Effector memory CD4-positive, alpha-beta T cell (primary cell): ENCODE results near the gene SLC6A19.

Experiments used
- DNase-seq, 3 donors: peaks; one replicate each; pipeline ENCODE4 v3.0.0-alpha.2; 2020
- H3K27ac ChIP-seq: 2 replicates; pipeline ENCODE4 v1.7.0; 2013; ENCODE audit warnings: mild to moderate bottlenecking, low read length, moderate library complexity; ENCODE audit not compliant: insufficient read depth, poor library complexity, severe bottlenecking
- H3K27me3 ChIP-seq: replicated peaks from 2 replicates; pipeline ENCODE4 v1.7.0; 2013; ENCODE audit warnings: mild to moderate bottlenecking, low read length; ENCODE audit not compliant: insufficient read depth, control insufficient read depth, poor library complexity, severe bottlenecking
- H3K36me3 ChIP-seq: 2 replicates; pipeline ENCODE4 v1.7.0; 2013; ENCODE audit warnings: mild to moderate bottlenecking, low read length, moderate library complexity; ENCODE audit not compliant: control insufficient read depth, insufficient read depth
- H3K4me1 ChIP-seq: 2 replicates; pipeline ENCODE4 v1.7.0; 2013; ENCODE audit warnings: low read length, mild to moderate bottlenecking; ENCODE audit not compliant: control insufficient read depth, insufficient read depth, poor library complexity, severe bottlenecking
- H3K4me3 ChIP-seq: 2 replicates; pipeline ENCODE4 v1.7.0; 2013; ENCODE audit warnings: low read length, low read depth, mild to moderate bottlenecking; ENCODE audit not compliant: insufficient read depth, poor library complexity, severe bottlenecking
- H3K9me3 ChIP-seq: 2 replicates; pipeline ENCODE4 v1.7.0; 2013; ENCODE audit warnings: mild to moderate bottlenecking, low read length, moderate library complexity; ENCODE audit not compliant: control insufficient read depth

Gene SLC6A19

GRCh38 chr5:1203968-1204692 is 2.7 kb downstream of the SLC6A19 start:
- H3K4me1 ChIP-seq, result no peaks in the 10 kb centered on the region
- no peak for DNase-seq
- H3K27me3 ChIP-seq, result no peaks in the 10 kb centered on the region
- H3K9me3 ChIP-seq, result no peaks in the 10 kb centered on the region
- H3K36me3 ChIP-seq, result no peaks in the 10 kb centered on the region
- no peak overlapping the region for H3K27ac ChIP-seq
- H3K4me3 ChIP-seq, result no peak overlapping the region

GRCh38 chr5:1204693-1205242 is 3.4 kb downstream of the SLC6A19 start:
- H3K36me3 ChIP-seq, result no peaks in the 10 kb centered on the region
- no peaks in the 10 kb centered on the region for H3K4me1 ChIP-seq

GRCh38 chr5:1205255-1206180 is 4.1 kb downstream of the SLC6A19 start:
- H3K4me1 ChIP-seq, result no peaks in the 10 kb centered on the region
- H3K27ac ChIP-seq, result no peak overlapping the region
- no peaks in the 10 kb centered on the region for H3K9me3 ChIP-seq
- no peaks in the 10 kb centered on the region for H3K27me3 ChIP-seq
- H3K4me3 ChIP-seq, result no peak overlapping the region
- H3K36me3 ChIP-seq, result no peaks in the 10 kb centered on the region
- DNase-seq, result no peak

More at GRCh38 chr5:1204693-1205242, 3.4 kb downstream of the SLC6A19 start:
- Histone ChIP-seq H3K4me3 (no peak overlapping the region), H3K27me3 (no peaks in the 10 kb centered on the region), H3K9me3 (no peaks in the 10 kb centered on the region), H3K27ac (no peak overlapping the region)
- no peak for DNase-seq

GRCh38 chr5:1206521-1207412 is 5.4 kb downstream of the SLC6A19 start:
- Histone ChIP-seq H3K27ac (no peak overlapping the region), H3K27me3 (no peaks in the 10 kb centered on the region), H3K4me3 (no peak overlapping the region), H3K4me1 (no peaks in the 10 kb centered on the region), H3K36me3 (no peaks in the 10 kb centered on the region), H3K9me3 (no peaks in the 10 kb centered on the region)
- DNase-seq, result no peak

- Histone ChIP-seq H3K9me3 (no peaks in the 10 kb centered on the region), H3K4me1 (no peaks in the 10 kb centered on the region), H3K36me3 (no peaks in the 10 kb centered on the region), H3K27me3 (no peaks in the 10 kb centered on the region), H3K4me3 (no peak overlapping the region), H3K27ac (no peak overlapping the region)
- DNase-seq, result no peak
Measured at GRCh38 chr5:1207555-1207954, 6.2 kb downstream of the SLC6A19 start.

- Histone ChIP-seq H3K4me1 (no peaks in the 10 kb centered on the region), H3K9me3 (no peaks in the 10 kb centered on the region), H3K27ac (no peak overlapping the region), H3K36me3 (no peaks in the 10 kb centered on the region), H3K27me3 (no peaks in the 10 kb centered on the region), H3K4me3 (no peak overlapping the region)
- no peak for DNase-seq
Measured at GRCh38 chr5:1208221-1208742, 6.9 kb downstream of the SLC6A19 start.

GRCh38 chr5:1208743-1209488 is 7.5 kb downstream of the SLC6A19 start:
- Histone ChIP-seq H3K4me3 (no peak overlapping the region), H3K27ac (no peak overlapping the region), H3K9me3 (no peaks in the 10 kb centered on the region), H3K36me3 (no peaks in the 10 kb centered on the region), H3K4me1 (no peaks in the 10 kb centered on the region), H3K27me3 (no peaks in the 10 kb centered on the region)
- no peak for DNase-seq

GRCh38 chr5:1209489-1209852 is 8.1 kb downstream of the SLC6A19 start:
- Histone ChIP-seq H3K36me3 (no peaks in the 10 kb centered on the region), H3K4me3 (no peak overlapping the region), H3K27ac (no peak overlapping the region), H3K27me3 (no peaks in the 10 kb centered on the region), H3K4me1 (no peaks in the 10 kb centered on the region), H3K9me3 (no peaks in the 10 kb centered on the region)
- DNase-seq, result no peak
